COR-L47 (cell line): Measurements from ENCODE around the gene NEGR1.

Experiments used
- DNase-seq: peaks from one replicate; lab custom pipeline; 2025; lab: John Stamatoyannopoulos, UW

Gene NEGR1

DNA sequence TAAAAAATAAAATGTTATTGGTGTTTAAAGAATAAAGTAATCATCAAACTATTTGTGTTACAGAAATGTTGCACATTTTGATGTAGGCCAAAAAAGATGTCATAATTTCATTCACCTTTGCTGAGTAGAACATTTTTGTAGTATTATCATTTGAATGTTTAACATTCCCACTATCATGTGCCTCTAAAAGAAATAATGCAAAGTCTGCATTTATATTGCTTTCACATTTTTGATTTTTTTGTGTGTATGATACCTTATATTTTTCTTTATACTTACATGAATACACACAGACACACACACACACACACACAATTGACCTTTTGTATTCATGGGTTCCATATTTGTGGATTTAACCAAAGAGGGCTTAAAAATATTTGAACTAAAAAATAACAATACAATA lies 657.3 kb downstream of the NEGR1 start:
- no peak for DNase-seq

DNA sequence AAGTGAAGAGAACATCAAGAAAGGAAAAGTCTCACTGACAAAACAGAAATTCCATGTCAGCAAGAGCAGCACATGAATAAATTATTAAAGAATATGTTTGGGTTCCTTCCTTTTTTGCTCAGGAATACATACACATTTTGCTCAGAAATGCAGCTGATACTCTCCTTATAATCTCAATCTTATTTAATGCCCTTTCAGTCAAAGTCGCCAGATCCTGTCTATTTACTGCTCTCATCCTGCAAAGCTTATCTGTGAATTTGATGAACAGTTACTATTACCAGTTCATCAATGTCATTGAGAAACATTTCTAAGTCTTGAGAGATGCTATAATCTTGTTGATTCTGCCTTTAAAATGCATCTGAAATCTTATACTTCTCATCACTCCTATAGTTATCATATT lies 658.5 kb downstream of the NEGR1 start:
- DNase-seq = no peak

DNA sequence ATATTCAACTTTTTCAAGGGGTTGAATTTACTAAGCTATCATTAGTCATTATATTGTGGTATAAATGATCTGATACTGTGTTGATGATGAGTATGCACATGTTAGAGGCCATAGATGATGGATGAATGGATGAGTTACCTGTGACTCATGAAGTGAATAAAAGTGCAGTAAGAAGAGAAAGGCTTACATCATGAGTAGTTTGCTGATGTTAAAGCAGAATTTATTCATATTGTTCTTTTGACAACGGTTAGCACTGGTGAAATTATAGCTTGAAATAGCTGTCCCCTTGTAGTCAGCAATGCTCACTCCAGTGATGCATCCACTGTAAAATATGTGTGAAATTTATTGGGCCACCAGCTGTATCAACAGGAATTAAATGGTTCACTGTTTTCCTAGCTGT lies 660.6 kb downstream of the NEGR1 start:
- DNase-seq = no peak

DNA sequence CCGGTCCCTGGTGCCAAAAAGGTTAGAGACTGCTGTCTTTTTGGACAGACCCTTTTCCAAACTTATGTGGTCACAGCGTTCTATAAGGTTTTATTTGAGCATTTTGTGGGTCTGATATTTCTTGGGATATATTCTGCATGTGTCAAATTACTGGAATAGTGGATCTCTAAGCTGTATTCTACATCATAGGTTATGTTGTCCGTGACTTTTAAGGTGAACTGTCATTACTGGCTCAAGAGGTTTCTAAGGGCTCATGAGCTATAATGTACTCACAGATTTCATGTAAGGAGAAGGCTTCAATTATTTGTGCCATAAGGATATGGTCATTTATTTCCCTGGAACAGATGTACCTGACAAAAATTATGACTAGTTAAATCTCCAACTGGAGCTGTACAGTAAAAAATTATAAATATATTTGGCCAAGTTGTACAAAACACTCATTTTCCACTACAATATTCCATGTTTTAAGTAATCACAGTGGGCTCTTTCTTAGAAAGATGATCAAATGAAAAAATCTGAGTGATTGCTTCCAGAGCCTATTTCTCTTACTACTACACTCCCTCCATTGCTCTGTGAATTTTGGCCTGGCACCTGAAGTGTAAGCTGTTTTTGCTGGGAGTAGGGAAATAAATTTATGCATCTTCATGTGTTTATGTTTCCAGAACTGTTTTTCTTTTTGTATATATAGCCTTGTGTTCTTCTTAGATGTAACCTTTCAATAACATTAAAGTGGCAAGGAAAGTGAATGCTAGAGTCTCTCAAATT lies 663.4 kb downstream of the NEGR1 start:
- DNase-seq = no peak

DNA sequence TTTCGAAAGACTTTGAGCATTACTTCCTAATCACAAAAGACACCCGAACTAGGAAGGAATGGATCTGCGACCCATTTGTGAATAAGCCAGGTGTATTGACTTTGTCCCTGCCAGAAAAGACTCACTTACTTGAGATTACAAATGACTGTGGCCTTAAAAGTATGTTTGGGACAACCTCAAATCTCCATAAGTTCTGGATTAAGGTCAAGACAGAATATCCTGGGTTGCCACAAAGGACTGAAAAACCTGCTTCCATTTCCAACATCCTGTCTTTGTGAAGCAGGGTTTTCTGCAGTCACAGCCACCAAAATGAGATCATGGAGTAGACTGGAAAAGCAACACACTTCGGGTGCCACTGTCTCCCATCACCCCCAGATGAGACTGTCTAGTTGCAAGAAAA lies 664.1 kb downstream of the NEGR1 start:
- no peak for DNase-seq

DNA sequence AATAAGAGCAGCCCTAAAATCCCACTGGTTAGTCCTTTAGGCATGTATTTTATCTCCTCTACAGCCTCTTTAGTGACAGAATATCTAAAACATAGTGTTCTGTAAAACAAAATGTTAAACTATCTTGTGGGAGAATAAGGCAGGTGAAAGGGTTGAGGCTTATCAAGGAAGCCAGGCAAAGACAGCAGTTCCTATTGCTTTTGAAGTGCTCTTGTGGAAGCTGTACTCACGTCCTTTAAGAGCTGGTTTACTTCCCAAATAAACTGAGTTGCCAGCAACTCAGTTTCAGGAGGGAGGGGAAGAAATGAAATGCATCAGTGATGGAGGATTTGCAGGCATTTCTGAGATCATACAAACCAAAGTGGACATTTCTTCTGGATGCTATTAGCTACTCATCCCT lies 671.9 kb downstream of the NEGR1 start:
- no peak for DNase-seq

DNA sequence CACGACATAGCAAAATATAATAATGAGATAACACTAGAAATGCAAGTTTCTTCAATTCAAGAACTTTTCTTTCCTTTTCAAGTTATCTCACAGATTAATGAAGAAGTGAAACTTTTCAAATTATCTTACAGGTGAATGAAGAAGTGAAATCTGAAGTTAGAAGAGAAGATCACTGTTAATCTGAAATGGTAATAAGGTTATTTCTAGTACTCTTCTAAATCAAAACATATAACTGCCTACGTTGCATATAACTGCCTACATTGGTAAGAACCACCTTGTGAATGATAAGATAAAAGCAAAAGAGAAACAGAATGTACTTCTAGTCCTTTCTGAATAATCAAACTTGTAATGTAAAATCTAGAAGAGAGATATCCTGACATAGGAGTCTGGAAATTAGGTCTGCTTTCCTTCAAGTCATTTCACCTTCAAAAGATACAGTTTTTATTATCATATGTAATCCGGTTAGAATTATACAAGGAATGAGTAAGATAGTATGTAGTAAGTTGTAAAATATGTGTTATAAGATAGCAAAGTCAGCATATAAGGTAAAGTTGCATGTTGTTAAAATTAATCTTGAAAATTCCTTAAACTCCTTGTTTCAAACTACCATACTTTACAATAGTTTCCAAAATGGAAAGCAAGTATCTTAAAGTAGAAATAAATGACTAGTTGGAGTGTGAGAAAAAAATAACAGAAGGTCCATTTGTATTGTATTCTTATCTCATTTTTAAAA lies 679.1 kb downstream of the NEGR1 start:
- no peak for DNase-seq

DNA sequence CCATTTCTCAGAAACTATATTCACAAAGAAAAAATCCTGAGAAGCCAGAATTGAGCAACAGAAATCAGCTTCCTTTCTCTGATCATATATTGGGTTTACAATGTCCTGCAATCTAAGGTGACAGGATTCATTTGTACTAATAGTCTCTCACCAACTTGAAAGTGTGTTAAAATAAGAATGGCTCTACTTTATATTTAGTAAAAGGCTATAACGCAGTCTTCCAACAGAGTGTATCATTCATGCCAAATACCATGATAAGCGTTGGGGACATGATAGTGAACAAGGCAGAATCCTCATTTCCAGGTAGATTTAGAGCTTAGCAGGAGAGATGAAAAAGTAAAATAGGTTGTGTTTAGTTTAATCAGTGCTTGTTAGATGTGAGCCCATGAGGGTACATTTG lies 682.3 kb downstream of the NEGR1 start:
- DNase-seq = no peak

DNA sequence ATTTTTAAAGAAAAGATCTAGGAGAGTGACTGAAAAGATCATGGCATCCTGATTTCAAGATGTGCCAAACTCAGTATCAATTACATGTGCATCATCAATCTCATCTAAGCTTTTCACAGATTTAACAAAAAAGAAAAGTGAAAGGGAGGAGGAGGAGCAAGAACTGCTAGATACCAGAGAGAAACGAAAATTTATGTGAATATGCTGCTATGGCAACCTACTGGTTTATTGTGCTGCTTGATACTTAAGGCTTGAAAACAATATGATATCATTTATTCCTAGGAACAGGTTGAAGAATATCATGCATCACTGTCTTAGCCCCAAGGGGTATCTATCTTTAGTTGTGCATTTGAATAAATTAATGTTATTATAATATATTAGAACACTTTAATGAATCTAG lies 683.0 kb downstream of the NEGR1 start:
- no peak for DNase-seq

DNA sequence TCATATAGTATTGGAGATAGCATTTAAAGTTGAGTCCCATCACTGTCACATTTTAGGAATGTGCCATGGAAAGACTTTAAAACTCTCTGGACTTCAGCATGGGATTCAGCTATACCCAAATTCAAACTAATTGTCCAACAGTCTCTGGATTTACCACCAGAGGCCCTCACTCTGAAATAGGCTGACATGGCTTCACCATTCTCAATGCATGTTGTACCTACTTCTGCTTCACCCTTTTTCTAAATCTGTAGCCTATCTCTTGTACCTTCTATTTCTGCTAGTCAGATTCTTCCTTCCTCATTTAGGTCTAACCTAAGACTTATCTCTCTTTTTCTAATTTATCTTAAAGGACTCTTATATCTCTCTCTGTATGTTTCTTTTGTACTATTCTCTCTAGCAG lies 688.8 kb downstream of the NEGR1 start:
- DNase-seq = no peak

DNA sequence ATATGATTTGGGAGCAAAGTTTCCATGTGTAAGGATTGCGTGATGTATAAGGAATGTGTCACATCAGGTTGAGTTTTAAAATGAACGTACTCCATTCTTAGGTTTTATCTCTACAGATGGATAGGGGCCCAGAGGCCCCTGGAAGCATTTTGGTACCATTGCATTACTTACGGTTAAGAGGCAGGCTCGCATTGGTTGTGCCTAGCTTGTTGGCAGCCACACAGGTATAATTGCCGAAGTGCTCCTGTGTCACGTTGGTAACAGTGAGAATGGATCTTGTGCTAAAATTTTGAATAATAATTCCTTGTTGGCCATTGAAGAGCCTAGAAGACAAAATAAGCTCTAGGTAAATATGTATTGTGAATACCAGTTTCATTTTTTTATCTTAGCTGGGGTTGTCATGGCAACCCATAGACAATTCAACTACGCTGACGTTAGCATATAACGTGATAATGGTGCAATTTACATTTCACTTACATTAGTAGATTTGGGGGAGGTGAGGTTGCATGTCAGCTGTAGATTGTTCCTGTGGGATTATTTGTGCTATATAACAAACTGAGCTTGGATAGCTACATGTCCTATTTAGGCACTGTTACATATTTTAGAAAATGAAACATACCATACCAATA lies 689.6 kb downstream of the NEGR1 start:
- no peak for DNase-seq

DNA sequence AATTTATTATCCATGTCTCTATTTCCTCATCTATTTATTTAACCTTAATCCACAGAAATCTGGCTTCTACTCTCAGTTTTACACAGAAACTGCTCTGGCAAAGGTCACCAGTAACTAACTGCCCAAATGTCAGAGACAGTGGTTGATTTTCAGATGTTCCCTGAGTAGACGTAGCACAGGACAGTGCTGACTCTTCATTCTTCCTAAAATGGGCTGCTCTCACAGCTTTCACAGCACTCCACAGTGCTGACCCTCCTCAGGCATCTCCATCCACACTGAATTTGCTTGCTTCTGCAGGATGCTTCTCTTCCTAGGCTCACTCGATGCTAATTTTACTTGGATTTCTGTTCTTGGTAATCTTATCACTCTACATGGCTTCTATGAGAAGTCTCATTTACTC lies 693.3 kb downstream of the NEGR1 start:
- DNase-seq = no peak

DNA sequence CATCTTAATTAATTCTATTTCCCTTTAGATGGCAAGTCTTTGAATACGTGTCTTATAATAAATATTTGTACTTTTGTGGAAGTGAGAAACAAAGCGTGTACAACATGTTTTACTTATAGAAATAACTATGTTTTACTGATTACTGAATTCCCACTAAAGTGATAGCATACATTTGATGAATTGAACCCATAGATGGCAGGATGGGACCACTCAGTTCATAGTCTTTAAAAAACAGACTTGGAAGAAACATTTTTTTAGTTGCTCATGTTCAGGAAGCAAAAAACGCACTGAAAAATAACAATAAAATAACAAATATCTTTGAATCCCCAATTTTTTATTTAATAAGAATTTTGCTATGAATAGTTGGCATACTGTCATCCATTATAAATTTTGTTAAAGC lies 694.4 kb downstream of the NEGR1 start:
- DNase-seq = peak; percentile 56

DNA sequence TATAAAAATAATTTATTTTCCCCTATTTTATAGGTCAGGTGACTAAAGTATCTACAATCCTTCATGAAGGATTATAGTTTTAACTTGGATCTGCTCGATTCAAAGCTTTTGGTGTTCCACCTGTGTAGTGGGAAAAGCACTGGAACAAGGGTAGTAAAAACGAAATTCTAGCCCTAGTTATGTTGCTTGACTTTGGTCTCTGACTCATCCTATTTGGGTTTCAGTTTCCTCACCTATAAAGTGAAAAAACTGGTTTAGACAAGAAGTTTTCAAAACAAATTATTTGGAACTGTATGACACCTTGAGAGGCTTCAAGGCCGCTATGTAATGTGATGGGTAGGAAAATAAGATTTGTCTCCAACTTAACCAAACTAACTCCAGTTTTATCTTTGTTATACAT lies 696.3 kb downstream of the NEGR1 start:
- no peak for DNase-seq

DNA sequence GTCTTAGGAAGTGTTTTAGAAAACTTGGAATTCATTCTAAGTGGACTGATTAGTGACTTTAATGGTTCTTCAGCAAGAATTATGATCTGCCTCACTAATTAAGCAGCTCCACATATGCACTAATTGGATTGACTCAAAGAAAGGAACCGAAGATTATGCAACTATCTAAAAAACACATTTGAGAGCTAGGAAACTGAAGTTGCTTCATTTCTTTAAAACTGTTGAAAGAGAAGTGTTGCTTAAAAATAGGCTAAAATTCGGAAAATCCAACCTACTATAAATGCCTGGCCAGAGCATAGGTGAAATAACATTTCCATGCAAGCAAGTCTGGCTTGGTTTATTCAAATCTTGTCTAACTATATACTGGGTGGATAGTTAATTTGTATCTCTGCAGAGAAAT lies 698.6 kb downstream of the NEGR1 start:
- no peak for DNase-seq

DNA sequence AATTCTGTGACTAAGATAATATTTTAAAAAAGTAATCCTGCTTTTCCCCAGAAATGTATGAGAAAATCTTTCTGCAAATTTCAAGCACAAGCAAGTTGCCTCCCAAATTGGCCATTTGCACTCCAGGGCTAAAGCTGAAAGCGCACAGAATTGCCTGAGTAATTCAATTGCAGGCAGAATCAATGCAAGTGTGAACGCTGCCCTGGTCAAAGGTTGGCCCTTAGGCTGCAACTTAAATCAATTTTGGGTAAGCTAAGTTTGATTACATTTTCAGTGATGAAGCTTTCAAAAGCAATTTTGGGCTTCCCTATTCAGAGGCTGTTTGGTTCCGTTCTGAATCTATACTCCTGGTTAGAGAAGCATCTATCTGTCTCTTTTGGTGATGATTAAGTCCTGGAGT lies 699.7 kb downstream of the NEGR1 start:
- DNase-seq = no peak

DNA sequence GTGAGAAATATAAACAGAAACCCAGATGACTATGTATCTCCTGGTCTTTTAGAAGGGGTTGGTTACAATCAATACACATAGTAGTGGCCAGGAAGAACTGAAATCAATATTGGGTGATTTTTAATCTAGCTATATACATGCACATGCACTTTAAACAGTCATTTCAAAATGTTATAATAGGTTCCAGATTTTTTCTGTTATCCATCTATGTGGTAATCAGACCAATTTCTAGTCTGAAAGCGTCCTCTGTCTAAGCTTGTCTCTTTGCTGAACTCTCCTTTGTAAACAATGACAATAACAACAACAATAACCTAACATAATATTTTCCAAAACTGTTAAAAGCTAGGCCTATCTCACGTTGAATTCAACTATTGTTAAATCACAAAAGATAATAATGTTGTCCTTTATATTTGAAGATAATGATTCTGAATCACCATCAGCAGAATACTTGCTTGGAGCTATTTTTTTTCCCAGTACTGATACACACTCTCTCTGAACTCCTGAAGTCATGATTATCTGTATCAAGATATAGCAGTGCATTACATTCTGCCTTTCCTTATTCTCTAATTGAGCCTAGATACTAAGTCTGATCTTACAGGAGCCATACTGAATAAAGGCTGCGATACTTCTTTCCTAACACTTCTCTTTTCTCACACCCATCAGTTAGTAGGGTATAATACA lies 704.7 kb downstream of the NEGR1 start:
- no peak for DNase-seq

DNA sequence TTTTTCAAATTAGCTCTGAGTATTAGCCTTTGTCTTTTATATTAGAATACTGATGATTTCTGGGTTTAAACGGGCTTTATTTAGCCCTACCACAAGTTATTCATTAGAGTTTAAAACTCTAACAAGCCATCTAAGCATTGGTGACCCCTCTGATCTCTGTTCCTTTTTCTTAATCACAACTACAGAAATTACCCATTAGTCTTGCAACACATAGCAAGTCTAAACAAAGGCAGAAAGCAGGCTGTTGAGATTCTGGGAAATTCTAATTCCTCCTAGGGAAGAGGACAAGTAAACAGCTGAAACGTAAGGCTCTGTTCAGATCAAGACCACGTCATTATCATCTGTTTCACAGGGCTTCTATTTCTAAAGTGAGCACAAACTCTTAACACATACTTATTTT lies 710.3 kb downstream of the NEGR1 start:
- no peak for DNase-seq

DNA sequence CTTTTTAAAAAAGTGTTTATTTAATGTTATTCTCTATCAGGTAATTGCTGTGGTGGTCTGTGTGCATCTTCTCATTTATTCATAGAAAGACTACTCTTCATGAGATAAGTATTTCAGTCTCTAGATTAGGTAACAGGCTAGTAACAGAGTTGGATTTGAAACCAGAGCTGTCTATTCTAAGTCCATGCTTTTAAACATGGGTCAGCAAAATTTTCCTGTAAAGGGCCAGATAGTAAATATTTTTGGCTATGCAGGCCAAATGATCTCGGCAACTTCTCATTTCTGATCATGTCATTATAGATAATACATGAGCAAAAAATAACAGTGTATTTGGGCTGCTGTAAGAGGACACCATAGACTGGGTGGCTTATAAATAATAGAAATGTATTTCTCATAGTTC lies 715.9 kb downstream of the NEGR1 start:
- no peak for DNase-seq

DNA sequence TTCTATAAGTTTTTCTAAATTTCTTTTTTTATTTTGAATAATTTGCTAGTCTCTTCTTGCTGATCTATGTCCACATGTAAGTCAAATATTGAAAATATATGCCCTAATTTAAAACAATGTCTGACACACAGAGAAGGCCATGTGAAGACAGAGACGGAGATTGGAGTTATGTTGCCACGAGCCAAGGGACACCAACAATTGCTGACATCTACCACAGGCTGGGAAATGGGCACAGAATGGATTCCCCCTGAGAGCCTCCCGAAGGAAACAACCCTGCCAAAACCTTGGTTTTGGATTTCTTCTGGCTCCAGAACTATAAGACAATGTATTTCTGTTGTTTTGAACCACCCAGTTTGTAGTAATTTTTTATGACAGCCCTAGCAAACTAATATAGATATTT lies 716.5 kb downstream of the NEGR1 start:
- no peak for DNase-seq

DNA sequence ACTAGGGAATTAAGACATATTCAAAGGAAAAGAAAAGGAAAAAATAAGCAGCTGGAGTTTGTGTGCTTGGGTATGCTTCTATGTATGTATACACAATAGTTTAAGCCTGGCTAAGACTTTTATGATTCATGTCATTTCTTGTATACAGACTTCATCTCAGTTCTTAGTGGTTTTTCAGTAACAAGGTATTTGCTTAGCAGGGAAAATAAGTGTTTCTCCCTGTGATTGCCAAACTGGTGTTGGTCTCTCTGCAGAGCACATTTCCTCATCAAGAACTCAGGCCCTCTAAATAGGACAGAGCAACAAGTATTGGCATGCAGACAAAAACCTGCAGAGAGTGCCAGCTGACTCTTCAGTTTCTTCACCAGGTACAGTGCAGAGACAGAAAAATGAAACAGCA lies 717.1 kb downstream of the NEGR1 start:
- no peak for DNase-seq

DNA sequence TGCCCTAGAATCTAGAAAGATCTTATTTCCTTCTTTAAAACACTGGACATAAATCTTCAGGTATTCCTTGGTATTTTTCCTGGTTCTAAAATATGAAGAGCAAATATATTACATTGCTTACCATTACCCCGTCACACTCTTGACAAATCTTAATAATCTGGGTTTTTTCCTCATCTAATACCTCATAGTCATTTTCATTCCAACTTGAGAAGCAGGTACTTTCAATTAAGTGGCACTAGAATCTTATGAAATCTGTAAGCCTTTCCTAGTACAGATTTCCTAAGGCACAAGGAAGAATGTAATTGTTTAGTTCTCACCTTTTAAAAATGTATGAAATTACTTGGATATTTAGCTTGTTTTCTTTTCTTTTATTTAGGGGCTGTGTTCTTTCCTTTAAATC lies 720.0 kb downstream of the NEGR1 start:
- no peak for DNase-seq

DNA sequence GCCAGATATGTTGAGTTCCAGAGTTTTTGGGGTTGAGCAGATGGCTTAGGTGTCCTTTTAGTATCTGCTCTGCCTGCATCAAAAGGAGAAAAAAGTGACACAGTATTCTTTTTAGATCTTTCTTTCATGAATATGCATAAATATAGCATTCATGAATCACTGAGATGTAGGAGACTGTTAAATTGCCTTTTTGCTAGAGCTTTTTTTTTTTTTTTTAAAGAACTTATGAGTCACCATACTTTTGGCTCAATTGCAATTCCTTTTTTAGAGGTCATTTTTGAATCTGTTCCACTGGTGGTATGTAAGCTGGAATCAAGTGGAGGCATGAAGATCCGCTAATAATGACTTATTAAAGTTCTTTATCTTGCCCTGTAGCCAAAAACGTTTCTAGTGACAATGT lies 720.6 kb downstream of the NEGR1 start:
- DNase-seq = no peak
